T-helper 1 cell treated with Interleukin-12 subunit alpha and Interleukin-12 subunit beta and Interleukin-4 antibody, amounts not matched to agents 30 μg/mL and 1 μg/mL, for 36 hours (primary cell): ENCODE results near the gene ZNF662.

Source experiments
- H3K27ac Mint-ChIP-seq: one replicate; pipeline ENCODE4 v1.8.0; 2021; ENCODE audit warnings: mild to moderate bottlenecking, mixed read lengths
- H3K27me3 Mint-ChIP-seq: one replicate; pipeline ENCODE4 v1.8.0; 2021; ENCODE audit warnings: low read depth, mixed read lengths
- H3K36me3 Mint-ChIP-seq: one replicate; pipeline ENCODE4 v1.8.0; 2021; ENCODE audit warnings: low read depth, mixed read lengths
- H3K4me1 Mint-ChIP-seq: one replicate; pipeline ENCODE4 v1.8.0; 2021; ENCODE audit warnings: low read depth, mixed read lengths
- H3K4me3 Mint-ChIP-seq: one replicate; pipeline ENCODE4 v1.8.0; 2021; ENCODE audit warnings: mild to moderate bottlenecking, moderate library complexity, mixed read lengths
- H3K9me3 Mint-ChIP-seq: one replicate; pipeline ENCODE4 v1.8.0; 2021; ENCODE audit warnings: mixed read lengths

ZNF662 gene

DNA sequence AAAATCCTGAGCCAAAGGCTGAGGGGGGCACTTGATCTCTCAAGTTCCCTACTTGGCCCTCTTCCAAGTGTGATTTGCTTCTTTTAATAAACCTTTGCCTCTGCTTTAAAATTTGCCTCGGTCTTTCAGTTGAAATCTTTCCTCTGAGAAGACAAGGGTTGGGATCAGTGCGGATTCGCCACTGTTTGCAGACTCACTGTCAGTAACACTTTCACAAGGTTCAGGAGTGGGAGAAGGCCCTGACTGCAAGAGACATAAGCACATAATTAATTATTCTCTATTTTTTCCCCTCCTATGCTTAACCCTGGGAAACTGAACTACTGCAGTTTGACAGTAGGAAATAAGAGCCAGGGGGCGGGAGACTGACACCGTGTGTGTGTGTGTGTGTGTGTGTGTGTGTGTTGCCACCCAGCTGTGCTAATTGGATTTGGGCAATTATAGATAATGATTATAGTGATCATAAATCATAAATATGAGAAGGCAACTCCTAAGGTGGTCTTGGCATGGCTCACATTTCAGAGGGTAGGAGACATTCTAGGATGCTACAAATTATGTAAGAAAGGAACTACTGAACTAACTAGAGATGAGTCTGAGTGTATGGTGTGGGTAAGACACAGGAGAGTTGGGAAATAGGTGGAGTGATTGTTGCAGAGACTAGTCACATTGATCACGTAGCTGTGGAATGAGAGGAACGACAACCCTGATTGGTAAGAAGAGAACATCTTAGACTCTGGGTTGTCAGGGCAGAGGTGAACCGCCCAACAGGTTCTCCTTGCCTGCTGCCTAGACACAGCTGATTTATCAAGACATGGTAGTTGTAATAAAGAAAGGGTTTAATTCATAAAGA lies 5.5 kb upstream of the ZNF662 start:
- peaks cover 13% of the 10 kb centered on the region for H3K27me3 Mint-ChIP-seq
- H3K27ac Mint-ChIP-seq = no peak overlapping the region
- no peaks in the 10 kb centered on the region for H3K36me3 Mint-ChIP-seq
- H3K4me1 Mint-ChIP-seq = no peaks in the 10 kb centered on the region
- H3K9me3 Mint-ChIP-seq = peaks cover 22% of the 10 kb centered on the region
- H3K4me3 Mint-ChIP-seq = no peak overlapping the region

GRCh38 chr3:42901073-42901415 lies 4.9 kb upstream of the ZNF662 start:
- Mint-ChIP-seq H3K27ac (no peak overlapping the region), H3K9me3 (peaks cover 25% of the 10 kb centered on the region), H3K27me3 (peaks cover 18% of the 10 kb centered on the region), H3K4me1 (peaks cover 3% of the 10 kb centered on the region), H3K36me3 (peaks cover 1% of the 10 kb centered on the region), H3K4me3 (no peak overlapping the region)

DNA sequence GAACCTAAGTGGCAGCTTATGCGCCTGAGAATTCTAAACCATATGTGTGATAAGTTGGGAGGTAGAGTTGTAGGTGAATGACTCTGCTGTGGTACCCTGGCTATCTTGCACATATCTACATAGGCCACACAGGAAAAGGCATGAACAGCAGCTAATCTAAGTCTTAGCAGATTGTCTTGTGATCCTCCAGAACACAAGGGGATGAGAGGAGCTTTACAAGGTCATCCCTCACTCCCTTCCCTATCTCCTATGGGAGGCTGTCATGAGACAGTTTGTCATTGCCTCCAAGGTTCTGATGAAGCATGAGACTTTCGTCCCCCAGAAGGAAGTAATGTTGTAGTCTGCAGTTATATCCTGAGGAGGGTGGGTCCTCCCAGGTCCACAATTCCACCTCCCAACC lies 3.7 kb upstream of the ZNF662 start:
- peaks cover 3% of the 10 kb centered on the region for H3K4me1 Mint-ChIP-seq
- H3K9me3 Mint-ChIP-seq = peaks cover 32% of the 10 kb centered on the region
- peaks cover 27% of the 10 kb centered on the region for H3K27me3 Mint-ChIP-seq
- no peak overlapping the region for H3K27ac Mint-ChIP-seq
- no peak overlapping the region for H3K4me3 Mint-ChIP-seq
- peaks cover 7% of the 10 kb centered on the region for H3K36me3 Mint-ChIP-seq

- Mint-ChIP-seq H3K9me3 (peaks cover 32% of the 10 kb centered on the region), H3K27me3 (peaks cover 30% of the 10 kb centered on the region), H3K36me3 (peaks cover 7% of the 10 kb centered on the region), H3K4me1 (peaks cover 3% of the 10 kb centered on the region), H3K4me3 (no peak overlapping the region), H3K27ac (no peak overlapping the region)
Measured at GRCh38 chr3:42904076-42904475, 1.9 kb upstream of the ZNF662 start.

DNA sequence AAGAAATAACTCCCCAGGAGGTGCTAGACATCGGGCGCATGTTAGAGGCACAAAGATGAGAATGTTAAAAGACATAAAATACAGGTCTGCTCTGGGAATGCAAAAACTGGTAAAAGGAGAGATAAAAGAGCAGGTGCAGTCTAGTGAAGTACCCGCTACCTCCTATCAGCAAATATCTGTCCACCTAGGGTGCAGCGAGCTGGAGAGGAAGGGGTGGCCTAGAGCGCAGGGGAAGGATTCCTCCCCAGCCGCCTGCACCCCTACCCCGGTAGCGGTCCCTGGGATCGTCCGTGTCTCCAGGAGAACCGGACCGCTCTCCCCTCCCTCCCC lies 237 bp upstream of the ZNF662 start:
- H3K4me3 Mint-ChIP-seq = peak overlapping the region; percentile 23
- H3K27me3 Mint-ChIP-seq = peaks cover 30% of the 10 kb centered on the region
- H3K27ac Mint-ChIP-seq = no peak overlapping the region
- peaks cover 40% of the 10 kb centered on the region for H3K9me3 Mint-ChIP-seq
- peaks cover 3% of the 10 kb centered on the region for H3K4me1 Mint-ChIP-seq
- peaks cover 9% of the 10 kb centered on the region for H3K36me3 Mint-ChIP-seq

- Mint-ChIP-seq H3K9me3 (peaks cover 49% of the 10 kb centered on the region), H3K27ac (no peak overlapping the region), H3K4me1 (peaks cover 3% of the 10 kb centered on the region), H3K36me3 (peaks cover 9% of the 10 kb centered on the region), H3K27me3 (peaks cover 30% of the 10 kb centered on the region), H3K4me3 (no peak overlapping the region)
Measured at GRCh38 chr3:42906848-42907183, 874 bp downstream of the ZNF662 start.

- peaks cover 30% of the 10 kb centered on the region for H3K27me3 Mint-ChIP-seq
Measured at GRCh38 chr3:42908675-42909074, 2.7 kb downstream of the ZNF662 start.

GRCh38 chr3:42911551-42911950 lies 5.6 kb downstream of the ZNF662 start:
- peaks cover 9% of the 10 kb centered on the region for H3K27me3 Mint-ChIP-seq
- H3K9me3 Mint-ChIP-seq = peaks cover 59% of the 10 kb centered on the region
- H3K36me3 Mint-ChIP-seq = peaks cover 14% of the 10 kb centered on the region
- no peak overlapping the region for H3K27ac Mint-ChIP-seq
- H3K4me1 Mint-ChIP-seq = no peaks in the 10 kb centered on the region
- H3K4me3 Mint-ChIP-seq = no peak overlapping the region

More at GRCh38 chr3:42908675-42909074, 2.7 kb downstream of the ZNF662 start:
- peaks cover 51% of the 10 kb centered on the region for H3K9me3 Mint-ChIP-seq
- H3K4me3 Mint-ChIP-seq = no peak overlapping the region
- peaks cover 13% of the 10 kb centered on the region for H3K36me3 Mint-ChIP-seq
- H3K4me1 Mint-ChIP-seq = peaks cover 3% of the 10 kb centered on the region
- no peak overlapping the region for H3K27ac Mint-ChIP-seq

DNA sequence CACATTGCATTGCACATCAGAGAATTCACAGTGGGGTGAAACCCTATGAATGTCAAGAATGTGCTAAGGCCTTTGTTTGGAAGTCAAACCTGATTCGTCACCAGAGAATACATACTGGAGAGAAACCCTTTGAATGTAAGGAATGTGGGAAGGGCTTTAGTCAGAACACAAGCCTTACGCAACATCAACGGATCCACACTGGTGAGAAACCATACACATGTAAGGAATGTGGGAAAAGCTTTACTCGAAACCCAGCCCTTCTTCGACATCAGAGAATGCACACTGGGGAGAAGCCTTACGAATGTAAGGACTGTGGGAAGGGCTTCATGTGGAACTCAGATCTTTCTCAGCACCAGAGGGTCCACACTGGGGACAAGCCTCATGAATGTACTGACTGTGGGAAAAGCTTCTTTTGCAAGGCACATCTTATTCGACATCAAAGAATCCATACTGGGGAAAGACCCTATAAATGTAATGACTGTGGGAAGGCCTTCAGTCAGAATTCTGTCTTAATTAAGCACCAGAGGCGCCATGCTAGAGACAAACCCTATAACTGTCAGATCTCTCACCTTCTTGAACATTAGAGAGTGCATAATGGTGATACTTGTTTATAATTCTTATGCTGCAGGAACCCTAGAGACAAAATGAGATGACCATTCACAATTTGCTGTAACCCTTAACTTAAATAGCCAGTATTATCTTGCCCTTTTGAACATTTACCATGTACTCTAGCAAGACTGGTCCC lies 9.0 kb downstream of the ZNF662 start:
- Mint-ChIP-seq H3K4me1 (no peaks in the 10 kb centered on the region), H3K4me3 (no peak overlapping the region), H3K27ac (no peak overlapping the region), H3K36me3 (peaks cover 10% of the 10 kb centered on the region), H3K9me3 (peaks cover 67% of the 10 kb centered on the region), H3K27me3 (no peaks in the 10 kb centered on the region)

DNA sequence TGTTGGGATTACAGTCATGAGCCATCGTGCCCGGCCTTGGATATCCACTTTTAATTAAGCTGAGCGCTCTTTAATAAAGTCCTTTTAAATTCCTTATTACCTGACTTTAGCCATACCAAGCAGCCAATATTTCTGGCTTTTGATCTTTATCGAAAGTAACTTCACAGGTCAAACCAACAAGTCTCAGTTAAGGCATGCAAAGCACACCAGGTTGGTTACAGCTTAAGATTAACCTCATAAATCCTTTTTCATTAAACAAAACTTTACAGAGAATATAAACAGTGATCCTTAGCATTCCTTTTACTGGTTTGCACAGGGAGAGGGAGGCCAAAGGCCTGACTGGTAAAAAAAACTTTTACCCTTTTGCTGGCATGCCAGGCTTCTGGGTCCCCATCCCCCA lies 17.7 kb downstream of the ZNF662 start:
- Mint-ChIP-seq H3K27ac (no peak overlapping the region), H3K36me3 (no peaks in the 10 kb centered on the region), H3K4me3 (no peak overlapping the region), H3K9me3 (peaks cover 24% of the 10 kb centered on the region), H3K4me1 (no peaks in the 10 kb centered on the region), H3K27me3 (no peaks in the 10 kb centered on the region)

DNA sequence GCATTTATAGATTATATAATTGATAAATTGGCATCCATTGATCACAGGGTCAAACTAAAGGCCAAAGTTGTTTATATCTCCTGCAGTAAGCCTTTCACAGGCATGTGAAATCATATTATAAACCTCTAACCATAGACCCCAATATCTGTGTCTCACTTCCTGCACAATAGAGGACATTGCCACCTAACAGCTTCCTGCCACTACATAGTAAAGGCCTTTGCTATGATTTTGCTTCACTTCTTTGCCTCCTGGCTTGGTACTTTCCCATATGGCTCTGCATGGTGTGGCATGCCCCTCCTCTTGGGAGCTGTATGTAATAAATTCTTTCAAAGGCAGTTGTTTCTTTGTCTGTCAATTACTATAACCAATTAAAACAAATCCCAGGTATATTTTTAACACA lies 20.4 kb downstream of the ZNF662 start:
- Mint-ChIP-seq H3K4me1 (no peaks in the 10 kb centered on the region), H3K27ac (no peak overlapping the region), H3K4me3 (no peak overlapping the region), H3K27me3 (peaks cover 4% of the 10 kb centered on the region), H3K36me3 (no peaks in the 10 kb centered on the region), H3K9me3 (peaks cover 16% of the 10 kb centered on the region)

DNA sequence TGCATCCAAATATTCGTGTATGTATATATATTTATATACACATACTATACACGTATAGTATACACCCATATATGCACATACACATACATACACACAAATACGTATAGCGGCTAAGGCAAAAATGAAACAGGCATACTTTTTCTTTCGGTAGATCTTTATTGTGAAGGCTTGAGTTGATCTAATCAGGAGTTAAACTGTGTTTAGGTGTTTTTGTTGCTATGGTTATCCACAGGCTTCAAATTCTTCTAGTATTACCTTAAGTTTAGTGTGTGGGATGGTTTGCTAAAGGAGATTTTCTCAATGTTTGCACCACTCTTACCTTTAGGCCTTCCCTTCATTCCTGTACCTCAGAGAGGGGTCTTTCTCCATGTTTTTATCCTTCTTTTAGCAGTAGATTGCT lies 28.2 kb downstream of the ZNF662 start:
- peaks cover 4% of the 10 kb centered on the region for H3K27me3 Mint-ChIP-seq
- no peaks in the 10 kb centered on the region for H3K36me3 Mint-ChIP-seq
- H3K4me3 Mint-ChIP-seq = no peak overlapping the region
- H3K9me3 Mint-ChIP-seq = peaks cover 4% of the 10 kb centered on the region
- no peak overlapping the region for H3K27ac Mint-ChIP-seq
- H3K4me1 Mint-ChIP-seq = peaks cover 5% of the 10 kb centered on the region

DNA sequence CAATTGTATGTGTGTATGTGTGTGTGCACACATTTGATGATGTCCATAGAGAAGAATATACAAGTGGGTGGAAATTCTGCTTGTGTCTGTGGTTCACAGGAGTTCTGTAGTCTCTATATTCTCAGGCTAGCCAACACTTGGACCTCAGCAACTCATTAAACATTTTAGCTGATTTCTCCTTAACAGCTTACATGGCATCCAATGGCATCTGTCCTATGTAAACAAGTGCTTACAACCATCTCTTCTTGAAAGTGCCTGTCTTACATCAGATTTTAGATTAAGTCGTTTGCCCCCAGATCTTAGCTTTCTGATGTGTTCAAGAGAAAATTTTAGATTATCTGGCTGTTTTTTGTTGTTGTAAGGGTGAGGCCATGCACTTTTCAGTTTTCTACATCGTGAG lies 29.0 kb downstream of the ZNF662 start:
- Mint-ChIP-seq H3K4me3 (no peak overlapping the region), H3K9me3 (peaks cover 4% of the 10 kb centered on the region), H3K4me1 (peaks cover 5% of the 10 kb centered on the region), H3K27me3 (peaks cover 4% of the 10 kb centered on the region), H3K27ac (no peak overlapping the region), H3K36me3 (no peaks in the 10 kb centered on the region)

GRCh38 chr3:42935472-42935871 lies 29.5 kb downstream of the ZNF662 start:
- Mint-ChIP-seq H3K4me1 (peaks cover 5% of the 10 kb centered on the region), H3K36me3 (no peaks in the 10 kb centered on the region), H3K27ac (no peak overlapping the region), H3K4me3 (no peak overlapping the region), H3K27me3 (peaks cover 4% of the 10 kb centered on the region), H3K9me3 (peaks cover 4% of the 10 kb centered on the region)
